Activated B cell treated with CpG ODN at 0.5 μM for 24 hours (primary cell): ENCODE data around the gene LMO1. TPM values are rescaled to one million over a fixed set of nuclear protein-coding genes. Genes with fewer than 3 reads are reported as not detected.

Source experiments
- ATAC-seq: fragments of 200-7000 bp; cut with Tn5 transposase; one replicate; pipeline ENCODE4 v1.10.0; 2021; ENCODE audit warnings: low read depth, mild to moderate bottlenecking, moderate library complexity
- CTCF ChIA-PET: fragments of 350-600 bp; sonication (Branson Sonifier 250); formaldehyde crosslinking; loops from one replicate; lab custom pipeline; 2021; ENCODE audit warnings: antibody characterized with exemption; lab: Charles Lee
- POLR2A ChIA-PET: fragments of 350-600 bp; sonication (Branson Sonifier 250); formaldehyde crosslinking; loops from one replicate; lab custom pipeline; 2021; ENCODE audit warnings: antibody characterized with exemption; lab: Charles Lee
- DNase-seq: peaks from one replicate; pipeline ENCODE4 v3.0.0; 2022
- H3K27ac Mint-ChIP-seq: one replicate; pipeline ENCODE4 v1.8.0; 2020; ENCODE audit warnings: mixed read lengths
- H3K27me3 Mint-ChIP-seq: one replicate; pipeline ENCODE4 v1.8.0; 2021; ENCODE audit warnings: mixed read lengths
- H3K36me3 Mint-ChIP-seq: one replicate; pipeline ENCODE4 v1.8.0; 2021; ENCODE audit warnings: low read depth, mixed read lengths
- H3K4me1 Mint-ChIP-seq: one replicate; pipeline ENCODE4 v1.8.0; 2021; ENCODE audit warnings: mixed read lengths
- H3K4me3 Mint-ChIP-seq: one replicate; pipeline ENCODE4 v1.8.0; 2020; ENCODE audit warnings: mild to moderate bottlenecking, mixed read lengths
- H3K9me3 Mint-ChIP-seq: one replicate; pipeline ENCODE4 v1.8.0; 2020; ENCODE audit warnings: mixed read lengths
- intact Hi-C: fragments of 100-400 bp; cut with micrococcal nuclease; formaldehyde crosslinking; loops from one replicate; pipeline ENCODE4 v1.15.1; 2024
- total RNA-seq: library from RNA; stranded (reverse); gene quantifications from 2 replicates; pipeline ENCODE4 v1.2.3, GENCODE V29; 2022
- TF ChIP-seq, protein P1 (sequence below): fragments of 200-600 bp; IDR thresholded peaks from one replicate; pipeline ENCODE4 v1.8.0; 2022; ENCODE audit warnings: antibody characterized with exemption, mild to moderate bottlenecking

LMO1 gene
- total RNA-seq, 1 donor from 2014 or later, result not detected

GRCh38 chr11:8296872-8297271 is 33.2 kb upstream of the LMO1 start:
- H3K27me3 Mint-ChIP-seq, result peaks cover 19% of the 10 kb centered on the region
- H3K4me3 Mint-ChIP-seq, result no peak overlapping the region
- no peak overlapping the region for H3K27ac Mint-ChIP-seq
- no peaks in the 10 kb centered on the region for H3K9me3 Mint-ChIP-seq
- no peaks in the 10 kb centered on the region for H3K36me3 Mint-ChIP-seq
- ATAC-seq (no peak), DNase-seq (no peak)
- no peaks in the 10 kb centered on the region for H3K4me1 Mint-ChIP-seq
- intact Hi-C loops, result no loop called here
- TF ChIP-seq, protein P1, sequence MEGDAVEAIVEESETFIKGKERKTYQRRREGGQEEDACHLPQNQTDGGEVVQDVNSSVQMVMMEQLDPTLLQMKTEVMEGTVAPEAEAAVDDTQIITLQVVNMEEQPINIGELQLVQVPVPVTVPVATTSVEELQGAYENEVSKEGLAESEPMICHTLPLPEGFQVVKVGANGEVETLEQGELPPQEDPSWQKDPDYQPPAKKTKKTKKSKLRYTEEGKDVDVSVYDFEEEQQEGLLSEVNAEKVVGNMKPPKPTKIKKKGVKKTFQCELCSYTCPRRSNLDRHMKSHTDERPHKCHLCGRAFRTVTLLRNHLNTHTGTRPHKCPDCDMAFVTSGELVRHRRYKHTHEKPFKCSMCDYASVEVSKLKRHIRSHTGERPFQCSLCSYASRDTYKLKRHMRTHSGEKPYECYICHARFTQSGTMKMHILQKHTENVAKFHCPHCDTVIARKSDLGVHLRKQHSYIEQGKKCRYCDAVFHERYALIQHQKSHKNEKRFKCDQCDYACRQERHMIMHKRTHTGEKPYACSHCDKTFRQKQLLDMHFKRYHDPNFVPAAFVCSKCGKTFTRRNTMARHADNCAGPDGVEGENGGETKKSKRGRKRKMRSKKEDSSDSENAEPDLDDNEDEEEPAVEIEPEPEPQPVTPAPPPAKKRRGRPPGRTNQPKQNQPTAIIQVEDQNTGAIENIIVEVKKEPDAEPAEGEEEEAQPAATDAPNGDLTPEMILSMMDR, result no peak
- CTCF ChIA-PET, result no interaction called here
- POLR2A ChIA-PET, result no interaction called here

- DNase-seq (no peak), ATAC-seq (no peak)
- POLR2A ChIA-PET, result no interaction called here
- H3K27me3 Mint-ChIP-seq, result peaks cover 17% of the 10 kb centered on the region
- H3K4me1 Mint-ChIP-seq, result no peaks in the 10 kb centered on the region
- TF ChIP-seq, protein P1, result no peak
- intact Hi-C loops, result no loop called here
- H3K36me3 Mint-ChIP-seq, result no peaks in the 10 kb centered on the region
- no peak overlapping the region for H3K4me3 Mint-ChIP-seq
- no peaks in the 10 kb centered on the region for H3K9me3 Mint-ChIP-seq
- CTCF ChIA-PET, result no interaction called here
- no peak overlapping the region for H3K27ac Mint-ChIP-seq
These were observed 32.5 kb upstream of the LMO1 start for GRCh38 chr11:8296038-8296649.

DNA sequence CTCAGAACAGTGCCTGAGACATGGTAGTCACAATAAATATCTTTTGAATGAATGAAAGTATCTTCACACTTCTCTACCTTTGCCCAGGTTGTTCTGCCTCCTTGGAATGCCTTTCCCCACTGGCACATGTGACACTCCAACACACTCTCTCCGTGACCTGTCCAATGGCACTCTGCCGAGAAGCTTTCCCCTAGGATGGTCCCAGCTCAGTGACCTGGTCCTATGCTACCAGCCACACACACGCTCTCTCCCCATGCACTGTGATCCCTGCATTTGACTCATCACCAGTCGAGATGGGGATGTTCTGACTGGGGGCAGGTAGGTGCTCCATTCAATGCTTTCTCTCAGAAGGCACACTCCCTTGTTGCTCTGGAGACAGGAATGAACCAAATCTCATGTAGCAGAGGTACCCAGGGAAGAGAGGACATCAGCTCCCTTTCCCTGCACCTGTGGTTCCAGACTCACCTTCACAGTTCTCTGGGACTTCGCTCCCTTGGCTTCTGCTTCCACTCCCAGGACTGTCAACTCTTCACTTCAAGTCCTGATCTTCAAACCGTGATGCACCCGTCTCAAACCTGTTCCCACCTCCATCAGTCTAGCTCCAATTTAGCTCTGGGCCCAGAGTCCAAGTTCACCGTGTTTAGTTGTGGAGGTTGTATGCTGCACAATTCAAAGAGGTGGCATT is 30.7 kb upstream of the LMO1 start:
- no peak for DNase-seq
- H3K4me1 Mint-ChIP-seq, result no peaks in the 10 kb centered on the region
- peaks cover 13% of the 10 kb centered on the region for H3K27me3 Mint-ChIP-seq
- H3K4me3 Mint-ChIP-seq, result no peak overlapping the region
- TF ChIP-seq, protein P1, result no peak
- no peaks in the 10 kb centered on the region for H3K9me3 Mint-ChIP-seq
- no peak overlapping the region for H3K27ac Mint-ChIP-seq
- intact Hi-C loops, result no loop called here
- POLR2A ChIA-PET, result no interaction called here
- CTCF ChIA-PET, result no interaction called here
- no peaks in the 10 kb centered on the region for H3K36me3 Mint-ChIP-seq
- ATAC-seq, result no peak

DNA sequence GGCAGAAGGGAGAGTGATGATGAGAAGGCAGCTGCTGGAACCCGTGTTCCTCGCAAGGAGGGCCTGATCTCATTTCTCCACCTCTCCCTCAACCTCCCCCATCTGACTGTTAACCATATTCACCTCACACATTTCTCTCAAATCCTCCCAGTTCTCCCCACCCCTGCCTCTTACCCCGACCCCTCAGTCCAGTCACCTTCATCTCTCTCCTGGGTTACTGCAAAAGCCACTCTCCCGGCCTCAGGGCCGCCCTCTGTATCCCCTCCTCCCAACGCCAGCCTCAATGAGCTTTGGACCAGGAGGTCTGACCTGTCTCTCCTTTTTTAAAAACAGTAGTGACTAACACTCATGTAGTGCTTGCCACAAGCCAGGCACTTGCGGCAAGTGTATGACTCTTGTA is 29.5 kb upstream of the LMO1 start:
- ATAC-seq, result no peak
- Mint-ChIP-seq H3K27ac (no peak overlapping the region), H3K9me3 (no peaks in the 10 kb centered on the region), H3K36me3 (no peaks in the 10 kb centered on the region), H3K4me1 (no peaks in the 10 kb centered on the region), H3K4me3 (no peak overlapping the region), H3K27me3 (peaks cover 6% of the 10 kb centered on the region)
- TF ChIP-seq, protein P1, result no peak
- ChIA-PET POLR2A (no interaction called here), CTCF (no interaction called here)
- DNase-seq, result no peak
- intact Hi-C loops, result no loop called here

GRCh38 chr11:8292351-8292750 is 28.7 kb upstream of the LMO1 start:
- CTCF ChIA-PET, result no interaction called here
- POLR2A ChIA-PET, result no interaction called here
- Mint-ChIP-seq H3K27me3 (no peaks in the 10 kb centered on the region), H3K4me1 (no peaks in the 10 kb centered on the region), H3K27ac (no peak overlapping the region), H3K9me3 (no peaks in the 10 kb centered on the region), H3K36me3 (no peaks in the 10 kb centered on the region), H3K4me3 (no peak overlapping the region)
- TF ChIP-seq, protein P1, result no peak
- ATAC-seq (no peak), DNase-seq (no peak)
- intact Hi-C loops, result no loop called here
